SK-N-SH treated with all-trans-retinoic acid at 6 μM for 48 hours (cell line): ENCODE results near the gene CMIP.

Experiments
- ATAC-seq: fragments of 200-7000 bp; cut with Tn5 transposase; 3 replicates; pipeline ENCODE4 v1.9.1; 2020; ENCODE audit warnings: mild to moderate bottlenecking, moderate library complexity
- BACH2 ChIP-seq: fragments of 250-450 bp; sonication (Bioruptor Pico); IDR thresholded peaks from 2 replicates; pipeline ENCODE4 v1.9.0; 2021; ENCODE audit warnings: mild to moderate bottlenecking, borderline replicate concordance
- CREB5 ChIP-seq: fragments of 250-450 bp; sonication (Bioruptor Pico); IDR thresholded peaks from 2 replicates; pipeline ENCODE4 v1.5.1; 2020; ENCODE audit warnings: low read depth, mild to moderate bottlenecking, moderate library complexity
- CSDC2 ChIP-seq: fragments of 250-450 bp; sonication (Bioruptor Pico); IDR thresholded peaks from 2 replicates; pipeline ENCODE4 v1.5.0; 2020; ENCODE audit warnings: mild to moderate bottlenecking, moderate library complexity
- CSRNP3 ChIP-seq: fragments of 250-450 bp; sonication (Bioruptor Pico); IDR thresholded peaks from 2 replicates; pipeline ENCODE4 v1.5.1; 2021; ENCODE audit warnings: mild to moderate bottlenecking, moderate library complexity
- ESRRG ChIP-seq: fragments of 250-450 bp; sonication (Bioruptor Pico); IDR thresholded peaks from 2 replicates; pipeline ENCODE4 v1.6.1; 2021; ENCODE audit warnings: mild to moderate bottlenecking
- ISL1 ChIP-seq: fragments of 250-450 bp; sonication (Bioruptor Pico); IDR thresholded peaks from 2 replicates; pipeline ENCODE4 v2.1.2; 2022; ENCODE audit warnings: mild to moderate bottlenecking, moderate library complexity
- OSR1 ChIP-seq: fragments of 250-450 bp; sonication (Bioruptor Pico); IDR thresholded peaks from 2 replicates; pipeline ENCODE4 v1.8.0; 2022; ENCODE audit warnings: moderate library complexity, mild to moderate bottlenecking, inconsistent platforms
- PATZ1 ChIP-seq: fragments of 250-450 bp; sonication (Bioruptor Pico); IDR thresholded peaks from 2 replicates; pipeline ENCODE4 v1.8.0; 2020; ENCODE audit warnings: mild to moderate bottlenecking, moderate library complexity, borderline replicate concordance
- POU6F1 ChIP-seq: fragments of 250-450 bp; sonication (Bioruptor Pico); IDR thresholded peaks from 2 replicates; pipeline ENCODE4 v1.8.0; 2021; ENCODE audit warnings: low read depth, mild to moderate bottlenecking, moderate library complexity, borderline replicate concordance
- PPARA ChIP-seq: fragments of 250-450 bp; sonication (Bioruptor Pico); IDR thresholded peaks from 2 replicates; pipeline ENCODE4 v1.5.0; 2020; ENCODE audit warnings: mild to moderate bottlenecking, borderline replicate concordance
- SNAI2 ChIP-seq: fragments of 250-450 bp; sonication (Bioruptor Pico); IDR thresholded peaks from 2 replicates; pipeline ENCODE4 v1.5.0; 2020; ENCODE audit warnings: mild to moderate bottlenecking, moderate library complexity
- TCF4 ChIP-seq: fragments of 250-450 bp; sonication (Bioruptor Pico); IDR thresholded peaks from 2 replicates; pipeline ENCODE4 v1.8.0; 2021; ENCODE audit warnings: mild to moderate bottlenecking, moderate library complexity, borderline replicate concordance
- ZC3H10 ChIP-seq: fragments of 250-450 bp; sonication (Bioruptor Pico); IDR thresholded peaks from 2 replicates; pipeline ENCODE4 v1.5.1; 2021; ENCODE audit warnings: mild to moderate bottlenecking, moderate library complexity
- ZFP3 ChIP-seq: fragments of 250-450 bp; sonication (Bioruptor Pico); IDR thresholded peaks from 2 replicates; pipeline ENCODE4 v1.5.0; 2020; ENCODE audit warnings: mild to moderate bottlenecking, moderate library complexity
- ZFP30 ChIP-seq: fragments of 450-650 bp; formaldehyde crosslinking; IDR thresholded peaks from 2 replicates; pipeline ENCODE4 v1.5.0; 2022; ENCODE audit warnings: mild to moderate bottlenecking, moderate library complexity
- ZNF565 ChIP-seq: fragments of 450-650 bp; formaldehyde crosslinking; conservative IDR thresholded peaks from 2 replicates; pipeline ENCODE4 v1.5.0; 2020; ENCODE audit warnings: low read depth, mild to moderate bottlenecking, moderate library complexity
- ZNF70 ChIP-seq: fragments of 450-650 bp; formaldehyde crosslinking; IDR thresholded peaks from 2 replicates; pipeline ENCODE4 v1.5.0; 2020; ENCODE audit warnings: mild to moderate bottlenecking, moderate library complexity
- ZNF8 ChIP-seq: fragments of 450-650 bp; formaldehyde crosslinking; IDR thresholded peaks from 2 replicates; pipeline ENCODE4 v1.5.0; 2020; ENCODE audit warnings: mild to moderate bottlenecking, moderate library complexity

Gene CMIP

GRCh38 chr16:81533175-81533507, 88.5 kb downstream of the CMIP start (continued):
- TF ChIP-seq ISL1 (CRISPR knock-in tag): no peak
- TF ChIP-seq SNAI2: no peak
- no peak for TF ChIP-seq POU6F1

GRCh38 chr16:81535679-81536360, 91.2 kb downstream of the CMIP start:
- no peak for ATAC-seq
- TF ChIP-seq ZC3H10 (CRISPR knock-in tag) (no peak), ZNF565 (no peak)

- no peak for ATAC-seq
- TF ChIP-seq PPARA (no peak), PATZ1 (CRISPR knock-in tag) (no peak), ISL1 (CRISPR knock-in tag) (no peak), OSR1 (no peak), BACH2 (CRISPR knock-in tag) (no peak), TCF4 (CRISPR knock-in tag) (no peak), ESRRG (CRISPR knock-in tag) (no peak), ZNF8 (CRISPR knock-in tag) (no peak), ZNF565 (no peak), CSRNP3 (no peak), ZFP30 (CRISPR knock-in tag) (no peak)
Measured at GRCh38 chr16:81536648-81537047, 92.0 kb downstream of the CMIP start.

- ATAC-seq: no peak
- TF ChIP-seq ZNF565 (no peak), CREB5 (CRISPR knock-in tag) (no peak), ZC3H10 (CRISPR knock-in tag) (no peak), ZNF70 (CRISPR knock-in tag) (no peak), CSDC2 (no peak), BACH2 (CRISPR knock-in tag) (no peak), OSR1 (no peak), ZFP30 (CRISPR knock-in tag) (no peak), SNAI2 (no peak), TCF4 (CRISPR knock-in tag) (no peak), ZNF8 (CRISPR knock-in tag) (no peak), ZFP3 (no peak)
Measured at GRCh38 chr16:81537721-81538561, 93.3 kb downstream of the CMIP start.

GRCh38 chr16:81539009-81539758, 94.6 kb downstream of the CMIP start:
- ATAC-seq: peak; percentile 18; the same call in 1 of the 3 replicates
- TF ChIP-seq TCF4 (CRISPR knock-in tag) (peak; percentile 58; the same call in 1 of the 2 replicates), ESRRG (CRISPR knock-in tag) (no peak), ZNF70 (CRISPR knock-in tag) (no peak), BACH2 (CRISPR knock-in tag) (0 out of 2 replicates have a peak, but pooled peaks have one; percentile 2), PPARA (no peak)
- TF ChIP-seq, all 23 proteins: peak for 2
